Kidney (tissue), 14 donors: Measurements from ENCODE around the gene GLS. TPM values are rescaled to one million over a fixed set of nuclear protein-coding genes. Genes with fewer than 3 reads are reported as not detected.

ENCODE experiments used
- DNase-seq, 5 donors: peaks; one replicate each; pipeline ENCODE4 v3.0.0-alpha.2; 2013 to 2020
- FAIRE-seq: peaks from 2 replicates; lab custom pipeline; 2012; peaks lifted over from hg19 to GRCh38; lab: Jason Lieb, UNC
- H3K27ac ChIP-seq, 2 donors: one replicate each; pipeline ENCODE4 v1.7.0; 2013; ENCODE audit warnings: low read depth in 2 of 2, low read length in 2 of 2, inconsistent platforms in 1 of 2
- H3K27me3 ChIP-seq: one replicate; pipeline ENCODE4 v1.7.1; 2013; ENCODE audit warnings: low read length, inconsistent platforms; ENCODE audit not compliant: control insufficient read depth, insufficient read depth
- H3K36me3 ChIP-seq, 3 donors: one replicate each; pipeline versions ENCODE4 v1.7.0 to v1.7.1; 2013; ENCODE audit warnings: low read length in 3 of 3, control low read depth in 1 of 3, inconsistent platforms in 1 of 3; ENCODE audit not compliant: insufficient read depth in 3 of 3, control insufficient read depth in 2 of 3
- H3K4me1 ChIP-seq, 3 donors: one replicate each; pipeline versions ENCODE4 v1.7.0 to v1.7.1; 2013; ENCODE audit warnings: low read length in 3 of 3, inconsistent platforms in 1 of 3, low read depth in 1 of 3; ENCODE audit not compliant: control insufficient read depth in 2 of 3, insufficient read depth in 2 of 3
- H3K4me3 ChIP-seq, 3 donors: one replicate each; pipeline versions ENCODE4 v1.7.0 to v1.8.1; 2013; ENCODE audit warnings: low read length in 3 of 3, control low read depth in 1 of 3, inconsistent platforms in 1 of 3
- H3K9ac ChIP-seq, 3 donors: one replicate each; pipeline versions ENCODE4 v1.7.0 to v1.7.1; 2013; ENCODE audit warnings: low read length in 3 of 3, control low read depth in 1 of 3, inconsistent platforms in 1 of 3
- H3K9me3 ChIP-seq, 3 donors: one replicate each; pipeline versions ENCODE4 v1.7.0 to v1.7.1; 2013; ENCODE audit warnings: low read length in 3 of 3, control low read depth in 1 of 3, inconsistent platforms in 1 of 3; ENCODE audit not compliant: control insufficient read depth in 2 of 3, insufficient read depth in 1 of 3
- intact Hi-C: fragments of 100-400 bp; cut with DNase I; formaldehyde crosslinking; loops from one replicate; pipeline ENCODE4 v1.11.1; 2022
- polyA plus RNA-seq: library from polyadenylated mRNA; stranded (reverse); fragments of 350-450 nt; fragmentation: Illumina TruSeq; extraction: RNeasy Lipid Tissue Mini Kit (QIAGEN cat#74804); gene quantifications from one replicate; pipeline ENCODE4 v1.2.3, GENCODE V29; 2014; ENCODE audit warnings: low read depth, low replicate concordance; ENCODE audit not compliant: insufficient read depth
- total RNA-seq: library from RNA; stranded (reverse); fragmentation: NEBNext Ultra II Directional; extraction: Animal tissue kit (Norgen Biotek cat#: 25700); gene quantifications from one replicate; pipeline ENCODE4 v1.2.1, GENCODE V29; 2021
- TF ChIP-seq, protein P1 (sequence below): IDR thresholded peaks from 3 replicates; pipeline ENCODE4 v1.5.1; 2012; ENCODE audit warnings: mild to moderate bottlenecking, moderate library complexity, borderline replicate concordance; ENCODE audit not compliant: insufficient read depth; ENCODE audit errors: extremely low read depth
- donor health status: control.
- donor health status: control.
- donor health status: control.
- donor health status: control.
- donor health status: control.
- donor health status: DM: yes; HTN: yes; CAD: no.
- donor health status: Normal renal cell carcinoma (clear cell type).

Gene GLS
- total and polyA plus RNA-seq, 2 donors from 2014 or later = 196 to 230 TPM

DNA sequence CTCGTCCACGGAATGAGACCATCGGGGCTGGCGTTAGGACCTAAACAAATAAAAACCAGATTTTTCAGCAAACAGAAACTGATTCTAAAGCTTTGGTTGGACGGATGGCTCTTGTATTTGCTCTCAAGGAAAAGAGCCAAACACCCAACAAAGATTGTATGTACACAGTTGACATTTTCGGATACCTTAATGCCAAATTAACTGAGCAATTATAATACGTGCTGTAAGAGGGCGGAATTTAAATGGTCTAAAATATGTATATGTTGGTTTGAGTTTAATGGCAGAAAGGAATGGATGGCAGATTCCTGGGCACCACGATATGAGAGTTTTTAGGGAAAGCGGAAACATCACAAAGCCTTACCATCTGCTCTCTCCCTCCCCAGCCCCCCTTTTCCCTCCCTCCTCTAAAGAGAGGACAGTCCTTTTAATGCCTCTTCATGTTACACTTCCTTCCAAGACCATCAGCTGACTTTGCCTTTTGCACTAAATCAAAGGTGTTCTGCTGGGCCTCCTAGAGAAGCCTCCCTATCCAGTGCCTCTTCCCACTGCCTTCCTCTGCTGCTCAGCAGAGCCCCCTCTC is 100.1 kb downstream of the GLS start:
- peaks cover 20 to 72% (median 63%) of the 10 kb centered on the region in 3 donors for H3K36me3 ChIP-seq
- FAIRE-seq (no peak), DNase-seq (peak in 3 of 5 donors; percentile 31 to 67 (median 53))
- H3K4me3 ChIP-seq = no peak overlapping the region
- no peaks in the 10 kb centered on the region for H3K9me3 ChIP-seq
- TF ChIP-seq, protein P1, sequence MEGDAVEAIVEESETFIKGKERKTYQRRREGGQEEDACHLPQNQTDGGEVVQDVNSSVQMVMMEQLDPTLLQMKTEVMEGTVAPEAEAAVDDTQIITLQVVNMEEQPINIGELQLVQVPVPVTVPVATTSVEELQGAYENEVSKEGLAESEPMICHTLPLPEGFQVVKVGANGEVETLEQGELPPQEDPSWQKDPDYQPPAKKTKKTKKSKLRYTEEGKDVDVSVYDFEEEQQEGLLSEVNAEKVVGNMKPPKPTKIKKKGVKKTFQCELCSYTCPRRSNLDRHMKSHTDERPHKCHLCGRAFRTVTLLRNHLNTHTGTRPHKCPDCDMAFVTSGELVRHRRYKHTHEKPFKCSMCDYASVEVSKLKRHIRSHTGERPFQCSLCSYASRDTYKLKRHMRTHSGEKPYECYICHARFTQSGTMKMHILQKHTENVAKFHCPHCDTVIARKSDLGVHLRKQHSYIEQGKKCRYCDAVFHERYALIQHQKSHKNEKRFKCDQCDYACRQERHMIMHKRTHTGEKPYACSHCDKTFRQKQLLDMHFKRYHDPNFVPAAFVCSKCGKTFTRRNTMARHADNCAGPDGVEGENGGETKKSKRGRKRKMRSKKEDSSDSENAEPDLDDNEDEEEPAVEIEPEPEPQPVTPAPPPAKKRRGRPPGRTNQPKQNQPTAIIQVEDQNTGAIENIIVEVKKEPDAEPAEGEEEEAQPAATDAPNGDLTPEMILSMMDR = no peak
- H3K27ac ChIP-seq = peak overlapping the region; percentile 75 to 82
- H3K9ac ChIP-seq = no peak overlapping the region
- no peaks in the 10 kb centered on the region for H3K27me3 ChIP-seq
- H3K4me1 ChIP-seq = peaks cover 0 to 12% (median 5%) of the 10 kb centered on the region in 3 donors
- intact Hi-C loops = no loop called here

DNA sequence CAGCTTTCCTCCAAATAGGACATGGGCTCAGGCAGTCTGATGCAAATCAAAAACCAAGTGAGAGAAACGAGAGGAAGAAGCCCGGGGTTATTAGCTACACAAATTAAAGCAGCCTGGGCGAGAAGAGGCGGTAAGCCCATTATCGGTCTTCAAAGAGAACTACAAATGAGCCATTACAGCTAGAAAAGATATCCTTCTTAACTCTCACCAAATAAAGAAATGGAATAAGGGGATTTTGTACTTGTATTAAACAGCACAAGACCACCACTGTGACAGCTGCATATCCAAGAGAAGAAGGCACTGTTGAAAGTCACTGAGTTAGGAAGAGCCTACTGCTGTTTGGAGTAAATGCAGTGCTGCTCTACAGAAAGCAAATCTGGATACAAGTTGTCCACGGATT is 100.7 kb downstream of the GLS start:
- no peaks in the 10 kb centered on the region for H3K9me3 ChIP-seq
- H3K27ac ChIP-seq = peak overlapping the region in 1 of 2 donors; percentile 21
- no peak for FAIRE-seq
- H3K27me3 ChIP-seq = no peaks in the 10 kb centered on the region
- peak in 1 of 5 donors; percentile 19 for DNase-seq
- TF ChIP-seq, protein P1 = no peak
- H3K4me1 ChIP-seq = peaks cover 0 to 12% (median 5%) of the 10 kb centered on the region in 3 donors
- intact Hi-C loops = no loop called here
- H3K9ac ChIP-seq = no peak overlapping the region
- peaks cover 17 to 74% (median 63%) of the 10 kb centered on the region in 3 donors for H3K36me3 ChIP-seq
- H3K4me3 ChIP-seq = no peak overlapping the region

DNA sequence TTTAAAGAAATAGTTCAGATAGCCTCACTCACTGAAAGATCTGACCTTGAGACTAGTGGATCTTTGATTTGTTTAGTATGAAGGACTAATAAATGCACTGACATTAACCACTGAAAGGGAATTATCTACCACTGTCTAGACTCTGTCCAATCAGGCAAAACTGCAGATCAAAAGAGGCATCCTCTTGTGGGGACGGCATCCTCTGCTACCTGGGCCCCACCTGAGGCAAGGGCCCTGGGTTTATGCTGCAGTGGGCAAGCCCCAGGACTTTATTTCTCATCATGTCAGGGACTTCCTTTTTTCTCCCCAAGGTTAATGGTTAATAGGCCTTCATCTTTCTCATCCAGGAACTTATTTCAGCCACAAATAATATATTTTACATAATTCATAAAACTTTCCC is 101.1 kb downstream of the GLS start:
- H3K4me3 ChIP-seq = no peak overlapping the region
- H3K4me1 ChIP-seq = peaks cover 0 to 12% (median 5%) of the 10 kb centered on the region in 3 donors
- intact Hi-C loops = no loop called here
- H3K9ac ChIP-seq = no peak overlapping the region
- H3K27me3 ChIP-seq = no peaks in the 10 kb centered on the region
- peaks cover 16 to 75% (median 62%) of the 10 kb centered on the region in 3 donors for H3K36me3 ChIP-seq
- no peak overlapping the region for H3K27ac ChIP-seq
- FAIRE-seq (no peak), DNase-seq (no peak)
- H3K9me3 ChIP-seq = no peaks in the 10 kb centered on the region
- TF ChIP-seq, protein P1 = no peak
